ENCODE results near the gene FAM163B.

Gene FAM163B

GRCh38 chr9:133647148-133647547 is 38.0 kb upstream of the FAM163B start:
- Histone ChIP-seq H3K4me3 (ENCODE audit: low read depth in 1 of 5, low read length in 5 of 5) (no peak overlapping the region), H3K4me1 (ENCODE audit: control insufficient read depth in 5 of 5, insufficient read depth in 5 of 5, low read length in 5 of 5) (peaks cover 0 to 6% (median 0%) of the 10 kb centered on the region in 5 donors), H3K36me3 (ENCODE audit: control insufficient read depth in 5 of 5, insufficient read depth in 5 of 5, low read length in 5 of 5) (no peaks in the 10 kb centered on the region), H3K9ac (ENCODE audit: low read length in 5 of 5) (no peak overlapping the region), H3K9me3 (ENCODE audit: control insufficient read depth in 5 of 5, low read length in 5 of 5) (no peaks in the 10 kb centered on the region), H3K27ac (ENCODE audit: low read depth, low read length) (no peak overlapping the region), H3K27me3 (ENCODE audit: control insufficient read depth in 5 of 5, insufficient read depth in 4 of 5, low read length in 5 of 5) (peaks cover 0 to 40% (median 24%) of the 10 kb centered on the region in 5 donors)

GRCh38 chr9:133645021-133645765 is 36.0 kb upstream of the FAM163B start:
- Histone ChIP-seq H3K36me3 (ENCODE audit: control insufficient read depth in 5 of 5, insufficient read depth in 5 of 5, low read length in 5 of 5) (no peaks in the 10 kb centered on the region), H3K9ac (ENCODE audit: low read length in 5 of 5) (no peak overlapping the region), H3K27me3 (ENCODE audit: control insufficient read depth in 5 of 5, insufficient read depth in 4 of 5, low read length in 5 of 5) (peaks cover 0 to 34% (median 29%) of the 10 kb centered on the region in 5 donors)

DNA sequence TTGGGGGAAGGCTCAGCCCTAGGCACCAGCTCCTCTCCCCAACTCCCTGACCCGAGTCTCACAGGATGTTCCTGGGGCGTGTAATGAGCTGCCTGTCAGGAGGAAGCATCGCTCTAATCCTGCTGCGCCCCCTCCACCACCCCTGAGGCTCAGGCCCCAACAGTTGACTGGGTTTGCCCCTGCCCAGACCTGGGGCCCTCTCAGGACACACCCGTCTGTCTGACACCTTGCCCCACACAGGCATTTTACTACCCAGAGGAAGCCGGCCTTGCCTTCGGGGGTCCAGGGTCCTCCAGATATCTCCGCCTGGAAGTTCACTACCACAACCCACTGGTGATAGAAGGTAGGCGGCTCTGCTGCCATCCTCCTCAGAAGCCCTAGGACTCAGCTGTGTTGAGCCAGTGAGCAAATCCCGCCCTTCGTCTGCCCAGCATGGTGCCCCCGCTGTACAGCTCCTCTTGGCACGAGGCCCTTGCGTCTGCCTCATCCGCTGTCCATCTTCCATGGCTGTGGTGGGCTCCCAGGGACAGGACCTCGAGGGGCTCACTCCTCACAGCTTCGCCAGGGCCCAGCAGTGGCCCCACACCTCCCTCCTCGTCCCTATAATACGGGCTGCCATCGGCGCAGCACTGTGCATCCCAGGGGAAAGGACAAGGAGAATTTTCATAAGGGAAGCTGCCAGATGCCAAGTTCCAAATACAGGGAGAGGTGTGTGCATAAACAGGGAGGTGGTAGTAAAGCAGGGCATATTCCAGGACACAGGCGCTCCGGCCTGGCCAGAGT is 35.0 kb upstream of the FAM163B start:
- peaks cover 0 to 6% (median 0%) of the 10 kb centered on the region in 5 donors for H3K4me1 ChIP-seq (ENCODE audit: control insufficient read depth in 5 of 5, insufficient read depth in 5 of 5, low read length in 5 of 5)
- H3K27me3 ChIP-seq (ENCODE audit: control insufficient read depth in 5 of 5, insufficient read depth in 4 of 5, low read length in 5 of 5) = peaks cover 0 to 34% (median 29%) of the 10 kb centered on the region in 5 donors
- no peaks in the 10 kb centered on the region for H3K9me3 ChIP-seq (ENCODE audit: control insufficient read depth in 5 of 5, low read length in 5 of 5)
- no peak overlapping the region for H3K27ac ChIP-seq (ENCODE audit: low read depth, low read length)
- no peak overlapping the region for H3K4me3 ChIP-seq (ENCODE audit: low read depth in 1 of 5, low read length in 5 of 5)
- no peaks in the 10 kb centered on the region for H3K36me3 ChIP-seq (ENCODE audit: control insufficient read depth in 5 of 5, insufficient read depth in 5 of 5, low read length in 5 of 5)
- H3K9ac ChIP-seq (ENCODE audit: low read length in 5 of 5) = no peak overlapping the region

More at GRCh38 chr9:133645021-133645765, 36.0 kb upstream of the FAM163B start:
- Histone ChIP-seq H3K27ac (ENCODE audit: low read depth, low read length) (no peak overlapping the region), H3K9me3 (ENCODE audit: control insufficient read depth in 5 of 5, low read length in 5 of 5) (no peaks in the 10 kb centered on the region), H3K4me3 (ENCODE audit: low read depth in 1 of 5, low read length in 5 of 5) (no peak overlapping the region), H3K4me1 (ENCODE audit: control insufficient read depth in 5 of 5, insufficient read depth in 5 of 5, low read length in 5 of 5) (peaks cover 0 to 6% (median 0%) of the 10 kb centered on the region in 5 donors)

GRCh38 chr9:133643362-133643755 is 34.2 kb upstream of the FAM163B start:
- Histone ChIP-seq H3K27ac (ENCODE audit: low read depth, low read length) (no peak overlapping the region), H3K4me1 (ENCODE audit: control insufficient read depth in 5 of 5, insufficient read depth in 5 of 5, low read length in 5 of 5) (peaks cover 0 to 6% (median 0%) of the 10 kb centered on the region in 5 donors), H3K36me3 (ENCODE audit: control insufficient read depth in 5 of 5, insufficient read depth in 5 of 5, low read length in 5 of 5) (no peaks in the 10 kb centered on the region), H3K9ac (ENCODE audit: low read length in 5 of 5) (no peak overlapping the region), H3K4me3 (ENCODE audit: low read depth in 1 of 5, low read length in 5 of 5) (no peak overlapping the region), H3K27me3 (ENCODE audit: control insufficient read depth in 5 of 5, insufficient read depth in 4 of 5, low read length in 5 of 5) (peaks cover 0 to 34% (median 28%) of the 10 kb centered on the region in 5 donors), H3K9me3 (ENCODE audit: control insufficient read depth in 5 of 5, low read length in 5 of 5) (no peaks in the 10 kb centered on the region)

GRCh38 chr9:133642708-133643361 is 33.6 kb upstream of the FAM163B start:
- H3K27me3 ChIP-seq (ENCODE audit: control insufficient read depth in 5 of 5, insufficient read depth in 4 of 5, low read length in 5 of 5) = peaks cover 0 to 30% (median 25%) of the 10 kb centered on the region in 5 donors
- peaks cover 0 to 6% (median 0%) of the 10 kb centered on the region in 5 donors for H3K4me1 ChIP-seq (ENCODE audit: control insufficient read depth in 5 of 5, insufficient read depth in 5 of 5, low read length in 5 of 5)
- no peak overlapping the region for H3K27ac ChIP-seq (ENCODE audit: low read depth, low read length)
- H3K9ac ChIP-seq (ENCODE audit: low read length in 5 of 5) = no peak overlapping the region
- H3K9me3 ChIP-seq (ENCODE audit: control insufficient read depth in 5 of 5, low read length in 5 of 5) = no peaks in the 10 kb centered on the region
- H3K36me3 ChIP-seq (ENCODE audit: control insufficient read depth in 5 of 5, insufficient read depth in 5 of 5, low read length in 5 of 5) = no peaks in the 10 kb centered on the region
- H3K4me3 ChIP-seq (ENCODE audit: low read depth in 1 of 5, low read length in 5 of 5) = no peak overlapping the region

GRCh38 chr9:133641861-133642595 is 32.8 kb upstream of the FAM163B start:
- no peak overlapping the region for H3K27ac ChIP-seq (ENCODE audit: low read depth, low read length)
- H3K36me3 ChIP-seq (ENCODE audit: control insufficient read depth in 5 of 5, insufficient read depth in 5 of 5, low read length in 5 of 5) = no peaks in the 10 kb centered on the region
- peaks cover 0 to 6% (median 0%) of the 10 kb centered on the region in 5 donors for H3K4me1 ChIP-seq (ENCODE audit: control insufficient read depth in 5 of 5, insufficient read depth in 5 of 5, low read length in 5 of 5)
- peaks cover 3 to 28% (median 22%) of the 10 kb centered on the region in 5 donors for H3K27me3 ChIP-seq (ENCODE audit: control insufficient read depth in 5 of 5, insufficient read depth in 4 of 5, low read length in 5 of 5)
- H3K4me3 ChIP-seq (ENCODE audit: low read depth in 1 of 5, low read length in 5 of 5) = no peak overlapping the region
- no peaks in the 10 kb centered on the region for H3K9me3 ChIP-seq (ENCODE audit: control insufficient read depth in 5 of 5, low read length in 5 of 5)
- no peak overlapping the region for H3K9ac ChIP-seq (ENCODE audit: low read length in 5 of 5)

GRCh38 chr9:133641396-133641655 is 32.1 kb upstream of the FAM163B start:
- Histone ChIP-seq H3K4me3 (ENCODE audit: low read depth in 1 of 5, low read length in 5 of 5) (no peak overlapping the region), H3K9me3 (ENCODE audit: control insufficient read depth in 5 of 5, low read length in 5 of 5) (no peaks in the 10 kb centered on the region), H3K4me1 (ENCODE audit: control insufficient read depth in 5 of 5, insufficient read depth in 5 of 5, low read length in 5 of 5) (peaks cover 0 to 6% (median 0%) of the 10 kb centered on the region in 5 donors), H3K27ac (ENCODE audit: low read depth, low read length) (no peak overlapping the region), H3K36me3 (ENCODE audit: control insufficient read depth in 5 of 5, insufficient read depth in 5 of 5, low read length in 5 of 5) (no peaks in the 10 kb centered on the region), H3K27me3 (ENCODE audit: control insufficient read depth in 5 of 5, insufficient read depth in 4 of 5, low read length in 5 of 5) (peaks cover 0 to 33% (median 21%) of the 10 kb centered on the region in 5 donors), H3K9ac (ENCODE audit: low read length in 5 of 5) (no peak overlapping the region)

DNA sequence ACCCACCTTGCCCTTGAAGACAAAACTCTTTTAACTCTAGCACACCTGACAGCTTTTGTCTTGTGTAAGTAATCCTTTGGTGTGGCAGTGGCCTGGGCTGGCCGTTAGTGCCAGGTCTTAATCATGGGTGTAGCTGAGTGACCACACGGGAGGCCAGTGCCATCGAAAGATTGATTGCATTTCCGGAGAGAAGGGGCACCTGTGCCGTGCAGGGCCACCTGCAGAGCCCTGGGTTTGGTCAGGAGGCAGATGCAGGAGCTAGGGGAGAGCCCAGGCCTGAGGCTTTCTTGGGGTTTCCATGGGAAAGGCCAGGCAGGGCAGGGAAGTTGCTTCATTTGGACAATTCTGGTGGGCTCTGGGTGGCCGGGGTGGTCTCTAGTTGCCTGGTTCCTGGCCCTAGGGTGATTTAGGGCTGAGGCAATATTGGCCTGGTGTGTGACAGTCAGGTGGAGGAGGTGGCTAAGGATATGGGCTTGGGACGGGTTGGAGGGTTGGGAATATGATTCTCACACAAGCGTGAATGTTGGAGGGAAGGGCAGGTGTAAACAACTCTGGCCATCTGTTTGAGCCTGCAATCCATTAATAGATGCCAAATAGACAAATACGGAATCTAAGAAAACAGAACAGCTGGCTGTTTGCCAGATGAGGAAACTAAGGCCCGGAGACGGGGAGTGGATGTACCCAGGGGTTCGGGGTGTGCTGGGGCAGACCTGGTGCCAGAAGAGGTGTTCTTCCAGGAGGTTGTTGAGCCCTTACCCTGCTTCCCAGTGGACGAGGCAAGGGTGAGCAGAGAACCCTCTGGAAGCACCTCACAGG is 31.6 kb upstream of the FAM163B start:
- Histone ChIP-seq H3K27me3 (ENCODE audit: control insufficient read depth in 5 of 5, insufficient read depth in 4 of 5, low read length in 5 of 5) (peaks cover 0 to 37% (median 25%) of the 10 kb centered on the region in 5 donors), H3K9ac (ENCODE audit: low read length in 5 of 5) (no peak overlapping the region), H3K27ac (ENCODE audit: low read depth, low read length) (no peak overlapping the region), H3K9me3 (ENCODE audit: control insufficient read depth in 5 of 5, low read length in 5 of 5) (no peaks in the 10 kb centered on the region), H3K4me3 (ENCODE audit: low read depth in 1 of 5, low read length in 5 of 5) (no peak overlapping the region), H3K36me3 (ENCODE audit: control insufficient read depth in 5 of 5, insufficient read depth in 5 of 5, low read length in 5 of 5) (no peaks in the 10 kb centered on the region), H3K4me1 (ENCODE audit: control insufficient read depth in 5 of 5, insufficient read depth in 5 of 5, low read length in 5 of 5) (peaks cover 0 to 6% (median 0%) of the 10 kb centered on the region in 5 donors)

DNA sequence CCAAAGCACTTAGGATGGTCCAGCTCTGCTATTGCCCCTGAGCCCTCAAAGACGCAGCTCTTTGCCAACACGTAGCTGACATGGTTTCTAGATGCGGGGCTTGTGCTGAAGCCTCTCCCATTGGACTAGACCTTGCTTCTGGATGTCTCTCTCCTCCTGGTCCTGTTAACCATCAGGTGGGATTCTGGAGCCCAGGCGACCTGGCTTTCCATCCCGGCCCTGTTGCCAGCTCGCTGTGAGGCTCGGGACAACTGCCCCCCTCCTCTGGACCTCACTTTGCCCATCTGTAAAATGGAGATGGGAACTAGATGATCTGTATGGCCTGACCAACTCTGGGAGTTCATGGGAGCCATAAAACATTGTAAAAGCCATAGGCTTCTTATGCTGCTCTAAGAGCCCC is 31.0 kb upstream of the FAM163B start:
- no peaks in the 10 kb centered on the region for H3K9me3 ChIP-seq (ENCODE audit: control insufficient read depth in 5 of 5, low read length in 5 of 5)
- H3K4me1 ChIP-seq (ENCODE audit: control insufficient read depth in 5 of 5, insufficient read depth in 5 of 5, low read length in 5 of 5) = peaks cover 0 to 6% (median 0%) of the 10 kb centered on the region in 5 donors
- H3K4me3 ChIP-seq (ENCODE audit: low read depth in 1 of 5, low read length in 5 of 5) = no peak overlapping the region
- H3K9ac ChIP-seq (ENCODE audit: low read length in 5 of 5) = no peak overlapping the region
- H3K27me3 ChIP-seq (ENCODE audit: control insufficient read depth in 5 of 5, insufficient read depth in 4 of 5, low read length in 5 of 5) = peaks cover 0 to 39% (median 26%) of the 10 kb centered on the region in 5 donors
- H3K27ac ChIP-seq (ENCODE audit: low read depth, low read length) = no peak overlapping the region
- H3K36me3 ChIP-seq (ENCODE audit: control insufficient read depth in 5 of 5, insufficient read depth in 5 of 5, low read length in 5 of 5) = no peaks in the 10 kb centered on the region
